CD1c-positive myeloid dendritic cell (primary cell): Measurements from ENCODE around the gene STAMBPL1.

ENCODE experiments used
- DNase-seq: peaks from one replicate; pipeline ENCODE4 v3.0.0-alpha.2; 2016; ENCODE audit errors: extremely low spot score

STAMBPL1 gene

GRCh38 chr10:88892222-88892967 is 12.3 kb downstream of the STAMBPL1 start:
- DNase-seq, result no peak

GRCh38 chr10:88893611-88894010 is 13.6 kb downstream of the STAMBPL1 start:
- no peak for DNase-seq

GRCh38 chr10:88895250-88895649 is 15.2 kb downstream of the STAMBPL1 start:
- DNase-seq, result no peak

GRCh38 chr10:88896372-88896993 is 16.4 kb downstream of the STAMBPL1 start:
- DNase-seq, result no peak

- DNase-seq, result no peak
These were observed 17.2 kb downstream of the STAMBPL1 start for GRCh38 chr10:88896994-88897853.

GRCh38 chr10:88898727-88899126 is 18.7 kb downstream of the STAMBPL1 start:
- DNase-seq, result no peak

GRCh38 chr10:88899886-88900285 is 19.8 kb downstream of the STAMBPL1 start:
- DNase-seq, result no peak

GRCh38 chr10:88901206-88901983 is 21.4 kb downstream of the STAMBPL1 start:
- peak; percentile 92 for DNase-seq

- DNase-seq, result no peak
These were observed 22.1 kb downstream of the STAMBPL1 start for GRCh38 chr10:88901984-88902789.

GRCh38 chr10:88903715-88904114 is 23.7 kb downstream of the STAMBPL1 start:
- no peak for DNase-seq

- DNase-seq, result no peak
These were observed 26.9 kb downstream of the STAMBPL1 start for GRCh38 chr10:88906921-88907320.

- DNase-seq, result no peak
These were observed 28.1 kb downstream of the STAMBPL1 start for GRCh38 chr10:88908194-88908593.

- DNase-seq, result no peak
These were observed 31.1 kb downstream of the STAMBPL1 start for GRCh38 chr10:88911116-88911515.

GRCh38 chr10:88911851-88912250 is 31.8 kb downstream of the STAMBPL1 start:
- DNase-seq, result no peak

GRCh38 chr10:88913127-88913526 is 33.1 kb downstream of the STAMBPL1 start:
- DNase-seq, result no peak

GRCh38 chr10:88913788-88914187 is 33.7 kb downstream of the STAMBPL1 start:
- DNase-seq, result no peak

GRCh38 chr10:88915781-88916180 is 35.7 kb downstream of the STAMBPL1 start:
- no peak for DNase-seq

- no peak for DNase-seq
These were observed 36.2 kb downstream of the STAMBPL1 start for GRCh38 chr10:88916231-88916630.

- DNase-seq, result no peak
These were observed 36.9 kb downstream of the STAMBPL1 start for GRCh38 chr10:88916986-88917385.

GRCh38 chr10:88918191-88918905 is 38.3 kb downstream of the STAMBPL1 start:
- no peak for DNase-seq
